GM19025 (cell line): ENCODE data around the gene SNX14.
A peak's percentile ranks its signal among the peaks of the same experiment; 100 is the strongest.

Source experiments
- ATAC-seq: cut with Tn5 transposase; IDR thresholded peaks from one replicate; pipeline ENCODE4 v1.9.1; 2021; ENCODE audit warnings: mild to moderate bottlenecking, low read depth, moderate library complexity; ENCODE audit not compliant: unreplicated experiment

SNX14 gene

DNA sequence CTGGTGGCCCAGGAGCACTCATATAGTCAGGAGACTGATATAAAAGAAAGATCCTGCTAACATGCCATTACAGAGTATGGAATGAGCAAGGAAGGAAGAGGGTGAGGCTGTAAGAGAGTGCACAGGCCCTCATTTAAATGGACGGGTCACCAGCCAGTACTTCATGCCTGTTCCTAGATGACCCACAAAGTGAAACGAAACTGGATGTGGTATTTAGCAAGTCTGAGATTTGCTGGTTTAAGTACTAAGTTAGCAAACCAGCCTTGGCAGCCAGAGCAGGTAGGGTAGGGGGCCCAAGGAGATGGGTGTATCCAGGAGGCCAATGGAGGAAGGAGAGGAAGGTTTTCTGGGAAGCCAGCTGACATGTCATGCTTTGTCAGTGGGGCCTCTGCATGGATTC is 127.9 kb downstream of the SNX14 start:
- ATAC-seq = peak; percentile 44

- ATAC-seq = no peak
Observed at GRCh38 chr6:85464722-85465150, 128.9 kb downstream of the SNX14 start.

- ATAC-seq = no peak
Observed at GRCh38 chr6:85464260-85464644, 129.4 kb downstream of the SNX14 start.

DNA sequence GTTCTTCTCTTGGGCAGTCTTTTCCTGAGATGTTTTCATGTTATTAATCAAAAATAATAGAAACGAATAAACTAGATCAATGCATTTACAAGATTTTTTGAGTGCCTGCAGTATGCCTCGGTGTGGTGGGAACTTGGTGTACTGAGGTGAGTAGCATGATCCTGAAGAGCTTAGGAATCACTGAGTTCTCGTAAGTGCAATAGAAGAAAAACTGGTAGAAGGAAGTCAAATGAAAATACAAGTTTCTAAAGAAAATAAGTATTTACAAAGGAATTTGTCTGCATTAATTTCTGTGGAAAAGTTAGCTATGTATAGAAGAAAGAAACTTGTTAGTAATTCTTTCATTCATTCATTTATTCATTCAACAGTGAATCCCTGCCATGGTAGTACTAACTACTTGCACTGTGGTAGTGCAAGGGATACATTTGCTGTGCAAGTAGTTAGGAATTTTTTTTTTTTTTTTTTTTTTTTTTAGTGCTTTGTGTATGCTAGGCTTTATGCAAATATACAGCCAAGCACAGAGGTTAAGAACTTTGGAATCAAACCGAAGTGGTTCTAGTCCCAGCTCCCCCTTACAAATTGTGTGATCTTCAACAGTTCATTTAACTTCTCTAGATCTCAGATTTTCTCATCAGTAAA is 129.9 kb downstream of the SNX14 start:
- no peak for ATAC-seq

- no peak for ATAC-seq
Observed at GRCh38 chr6:85462673-85463072, 131.0 kb downstream of the SNX14 start.

- no peak for ATAC-seq
Observed at GRCh38 chr6:85461798-85462170, 131.9 kb downstream of the SNX14 start.

- peak; percentile 75 for ATAC-seq
Observed at GRCh38 chr6:85460921-85461797, 132.5 kb downstream of the SNX14 start.

GRCh38 chr6:85460154-85460920 is 133.3 kb downstream of the SNX14 start:
- ATAC-seq = no peak

GRCh38 chr6:85459224-85459901 is 134.3 kb downstream of the SNX14 start:
- ATAC-seq = no peak

GRCh38 chr6:85458782-85459181 is 134.9 kb downstream of the SNX14 start:
- no peak for ATAC-seq

DNA sequence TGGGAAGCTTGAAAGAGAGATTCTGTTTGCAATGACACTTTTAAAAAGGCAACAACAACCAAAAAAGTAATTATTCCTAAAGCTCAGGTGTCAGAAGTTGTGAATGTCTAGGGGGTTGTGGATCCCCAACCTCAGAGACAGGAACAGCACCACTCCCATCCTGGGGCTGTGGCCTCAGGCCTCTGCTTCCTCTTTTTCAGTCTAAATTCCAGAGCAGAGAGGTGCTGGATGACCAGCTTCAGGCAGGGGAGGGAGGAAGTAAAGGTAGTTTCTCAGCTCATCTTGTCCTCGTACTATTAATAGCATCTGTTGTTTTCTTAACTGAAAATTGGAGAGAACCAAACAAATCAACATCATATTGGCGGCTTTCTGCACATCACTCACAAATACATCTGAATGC is 135.5 kb downstream of the SNX14 start:
- ATAC-seq = no peak

- no peak for ATAC-seq
Observed at GRCh38 chr6:85456782-85457181, 136.9 kb downstream of the SNX14 start.
